Smooth muscle cell (in vitro differentiated cells): ENCODE data around the gene HPS3. TPM values are rescaled to one million over a fixed set of nuclear protein-coding genes. Genes with fewer than 3 reads are reported as not detected.
A peak's percentile ranks its signal among the peaks of the same experiment; 100 is the strongest.

Experiments
- DNase-seq: peaks from one replicate; lab custom pipeline; 2025; ENCODE audit not compliant: unreplicated experiment; lab: John Stamatoyannopoulos, UW
- H2AFZ ChIP-seq: fragments of 200-600 bp; sonication (generic); 2 replicates; pipeline ENCODE4 v1.6.0; 2016; ENCODE audit warnings: antibody characterized with exemption, low read depth, mild to moderate bottlenecking
- H3F3A ChIP-seq: fragments of 200-600 bp; sonication (generic); 2 replicates; pipeline ENCODE4 v1.6.0; 2017; ENCODE audit warnings: antibody characterized with exemption, low read depth
- H3K27ac ChIP-seq: fragments of 200-600 bp; sonication (generic); 2 replicates; pipeline ENCODE4 v1.5.1; 2016; ENCODE audit warnings: low read depth, mild to moderate bottlenecking
- H3K27me3 ChIP-seq: fragments of 200-600 bp; sonication (generic); 2 replicates; pipeline ENCODE4 v1.6.1; 2016; ENCODE audit warnings: low read depth, mild to moderate bottlenecking
- H3K36me3 ChIP-seq: fragments of 200-600 bp; sonication (generic); 2 replicates; pipeline ENCODE4 v1.5.1; 2016; ENCODE audit warnings: low read depth
- H3K4me1 ChIP-seq: fragments of 200-600 bp; sonication (generic); 2 replicates; pipeline ENCODE4 v1.5.1; 2016; ENCODE audit warnings: low read depth
- H3K4me2 ChIP-seq: fragments of 200-600 bp; sonication (generic); 2 replicates; pipeline ENCODE4 v1.6.0; 2016; ENCODE audit warnings: mild to moderate bottlenecking
- H3K4me3 ChIP-seq: fragments of 200-600 bp; sonication (generic); 2 replicates; pipeline ENCODE4 v1.5.1; 2016; ENCODE audit warnings: mild to moderate bottlenecking
- H3K79me2 ChIP-seq: fragments of 200-600 bp; sonication (generic); 2 replicates; pipeline ENCODE4 v1.6.0; 2016; ENCODE audit warnings: low read depth, mild to moderate bottlenecking
- H3K9ac ChIP-seq: fragments of 200-600 bp; sonication (generic); 2 replicates; pipeline ENCODE4 v1.6.0; 2016; ENCODE audit warnings: low read depth
- H3K9me3 ChIP-seq: fragments of 200-600 bp; sonication (generic); replicated peaks from 2 replicates; pipeline ENCODE4 v1.5.1; 2016; ENCODE audit warnings: low read depth
- H4K20me1 ChIP-seq: fragments of 200-600 bp; sonication (generic); 2 replicates; pipeline ENCODE4 v1.6.0; 2016; ENCODE audit warnings: low read depth
- CTCF ChIP-seq: fragments of 200-600 bp; sonication (generic); IDR thresholded peaks from 2 replicates; pipeline ENCODE4 v1.5.1; 2017; ENCODE audit warnings: borderline replicate concordance, mild to moderate bottlenecking, antibody characterized with exemption; ENCODE audit not compliant: insufficient read depth, poor library complexity, severe bottlenecking
- WGBS: methylation state at CpG from one replicate; pipeline ENCODE4 v1.1.7; 2016; ENCODE audit warnings: low lambda C conversion rate; 5-methylcytosine and 5-hydroxymethylcytosine counted together
- polyA plus RNA-seq: library from polyadenylated mRNA; unstranded; fragments of >200 nt; fragmentation: Nextera tagmentation; extraction: Ambion mirVana; gene quantifications from 2 replicates; pipeline ENCODE4 v1.2.1, GENCODE V29; 2016
- total RNA-seq: library from RNA; depleted of rRNA; stranded (reverse); fragments of >200 nt; gene quantifications from 2 replicates; pipeline ENCODE4 v1.2.3, GENCODE V29; 2014

The HPS3 gene
- total and polyA plus RNA-seq, 2 experiments from 2014 or later: 12.3 to 25.4 TPM

- Histone ChIP-seq H3F3A (peaks cover 10% of the 10 kb centered on the region), H4K20me1 (no peaks in the 10 kb centered on the region), H3K4me1 (peaks cover 7% of the 10 kb centered on the region), H3K4me2 (no peak overlapping the region), H3K9ac (no peak overlapping the region), H2AFZ (no peak overlapping the region), H3K27me3 (no peaks in the 10 kb centered on the region), H3K79me2 (no peaks in the 10 kb centered on the region), H3K9me3 (no peaks in the 10 kb centered on the region), H3K4me3 (no peak overlapping the region), H3K27ac (no peak overlapping the region), H3K36me3 (peaks cover 10% of the 10 kb centered on the region)
- TF ChIP-seq CTCF: no peak
- 54% methylated on average over 3 of the region's 3 CpGs for WGBS
- no peak for DNase-seq
Measured at GRCh38 chr3:149174901-149175300, 45.5 kb downstream of the HPS3 start.

GRCh38 chr3:149177122-149177521, 47.7 kb downstream of the HPS3 start:
- DNase-seq: no peak
- H3K4me2 ChIP-seq: no peak overlapping the region
- H3K4me3 ChIP-seq: no peak overlapping the region
- H3K9ac ChIP-seq: no peak overlapping the region
- no peaks in the 10 kb centered on the region for H4K20me1 ChIP-seq
- 97% methylated on average over 1 of the region's 1 CpG for WGBS
- H3F3A ChIP-seq: peaks cover 10% of the 10 kb centered on the region
- peaks cover 7% of the 10 kb centered on the region for H3K4me1 ChIP-seq
- H3K9me3 ChIP-seq: no peaks in the 10 kb centered on the region
- no peaks in the 10 kb centered on the region for H3K79me2 ChIP-seq
- no peak overlapping the region for H3K27ac ChIP-seq
- H3K27me3 ChIP-seq: no peaks in the 10 kb centered on the region
- H3K36me3 ChIP-seq: peaks cover 10% of the 10 kb centered on the region
- no peak overlapping the region for H2AFZ ChIP-seq
- no peak for TF ChIP-seq CTCF

GRCh38 chr3:149179220-149179619, 49.8 kb downstream of the HPS3 start:
- no peak overlapping the region for H3K4me3 ChIP-seq
- H3K79me2 ChIP-seq: no peaks in the 10 kb centered on the region
- H3K4me1 ChIP-seq: peaks cover 7% of the 10 kb centered on the region
- peaks cover 6% of the 10 kb centered on the region for H3K36me3 ChIP-seq
- no peak for TF ChIP-seq CTCF
- no peaks in the 10 kb centered on the region for H3K27me3 ChIP-seq
- no peak for DNase-seq
- H3K4me2 ChIP-seq: peak overlapping the region; percentile 16
- H4K20me1 ChIP-seq: no peaks in the 10 kb centered on the region
- H2AFZ ChIP-seq: no peak overlapping the region
- peaks cover 10% of the 10 kb centered on the region for H3F3A ChIP-seq
- WGBS: 29% methylated on average over 1 of the region's 1 CpG
- H3K27ac ChIP-seq: peak overlapping the region; percentile 65
- no peaks in the 10 kb centered on the region for H3K9me3 ChIP-seq
- H3K9ac ChIP-seq: no peak overlapping the region

GRCh38 chr3:149180057-149180573, 50.7 kb downstream of the HPS3 start:
- no peak overlapping the region for H3K9ac ChIP-seq

More at GRCh38 chr3:149180057-149180573, 50.7 kb downstream of the HPS3 start:
- Histone ChIP-seq H3K4me1 (no peaks in the 10 kb centered on the region), H2AFZ (no peak overlapping the region), H3K79me2 (no peaks in the 10 kb centered on the region), H4K20me1 (no peaks in the 10 kb centered on the region), H3K27me3 (no peaks in the 10 kb centered on the region), H3K4me2 (peak overlapping the region; percentile 16), H3F3A (peaks cover 10% of the 10 kb centered on the region), H3K4me3 (no peak overlapping the region), H3K27ac (peak overlapping the region; percentile 65), H3K9me3 (no peaks in the 10 kb centered on the region), H3K36me3 (peaks cover 6% of the 10 kb centered on the region)
- 30% methylated on average over 7 of the region's 7 CpGs for WGBS
- no peak for DNase-seq
- TF ChIP-seq CTCF: no peak
